ENCODE results near the gene TBCD. TPM values are rescaled to one million over a fixed set of nuclear protein-coding genes. Genes with fewer than 3 reads are reported as not detected.
"Not testable (repeated sequence)": the region's sequence is repeated elsewhere in the genome, so short reads cannot be mapped to it uniquely, and the experiment has no call there.

Gene TBCD
- total RNA-seq, 2 donors from 2014 or later: 112 to 144 TPM

GRCh38 chr17:82944990-82945389 is 193.1 kb downstream of the TBCD start:
- Mint-ChIP-seq H3K27ac (no peak overlapping the region), H3K4me1 (no peaks in the 10 kb centered on the region), H3K36me3 (ENCODE audit: low read depth) (peaks cover 19% of the 10 kb centered on the region), H3K27me3 (no peaks in the 10 kb centered on the region), H3K4me3 (no peak overlapping the region)
- H3K9me3 ChIP-seq (ENCODE audit: control insufficient read depth, low read length, poor library complexity, severe bottlenecking): peaks cover 11% of the 10 kb centered on the region
- no peak for ATAC-seq
- DNase-seq: no peak

GRCh38 chr17:82946081-82946480 is 194.2 kb downstream of the TBCD start:
- DNase-seq: no peak
- H3K4me1 Mint-ChIP-seq: no peaks in the 10 kb centered on the region
- no peak overlapping the region for H3K4me3 Mint-ChIP-seq
- peaks cover 19% of the 10 kb centered on the region for H3K36me3 Mint-ChIP-seq (ENCODE audit: low read depth)
- H3K9me3 ChIP-seq (ENCODE audit: control insufficient read depth, low read length, poor library complexity, severe bottlenecking): peaks cover 11% of the 10 kb centered on the region
- H3K27me3 Mint-ChIP-seq: no peaks in the 10 kb centered on the region
- no peak for ATAC-seq
- H3K27ac Mint-ChIP-seq: no peak overlapping the region

GRCh38 chr17:82947051-82947991 is 195.5 kb downstream of the TBCD start:
- Mint-ChIP-seq H3K4me1 (no peaks in the 10 kb centered on the region), H3K36me3 (ENCODE audit: low read depth) (peaks cover 19% of the 10 kb centered on the region), H3K4me3 (no peak overlapping the region), H3K27ac (no peak overlapping the region), H3K27me3 (no peaks in the 10 kb centered on the region)
- no peak for ATAC-seq
- no peak for DNase-seq
- peaks cover 11% of the 10 kb centered on the region for H3K9me3 ChIP-seq (ENCODE audit: control insufficient read depth, low read length, poor library complexity, severe bottlenecking)

GRCh38 chr17:82948081-82948511 is 196.2 kb downstream of the TBCD start:
- Mint-ChIP-seq H3K27ac (no peak overlapping the region), H3K36me3 (ENCODE audit: low read depth) (peaks cover 12% of the 10 kb centered on the region), H3K4me3 (no peak overlapping the region), H3K27me3 (no peaks in the 10 kb centered on the region), H3K4me1 (no peaks in the 10 kb centered on the region)
- DNase-seq (no peak), ATAC-seq (no peak)
- peaks cover 11% of the 10 kb centered on the region for H3K9me3 ChIP-seq (ENCODE audit: control insufficient read depth, low read length, poor library complexity, severe bottlenecking)

- no peak for DNase-seq
- no peak for ATAC-seq
- Mint-ChIP-seq H3K36me3 (ENCODE audit: low read depth) (peaks cover 10% of the 10 kb centered on the region), H3K4me3 (no peak overlapping the region), H3K4me1 (no peaks in the 10 kb centered on the region), H3K27ac (no peak overlapping the region), H3K27me3 (no peaks in the 10 kb centered on the region)
- peaks cover 8% of the 10 kb centered on the region for H3K9me3 ChIP-seq (ENCODE audit: control insufficient read depth, low read length, poor library complexity, severe bottlenecking)
Observed at GRCh38 chr17:82948957-82949356, 197.1 kb downstream of the TBCD start.

GRCh38 chr17:82949361-82949760 is 197.5 kb downstream of the TBCD start:
- H3K4me3 Mint-ChIP-seq: no peak overlapping the region
- H3K36me3 Mint-ChIP-seq (ENCODE audit: low read depth): peaks cover 10% of the 10 kb centered on the region
- H3K4me1 Mint-ChIP-seq: no peaks in the 10 kb centered on the region
- H3K27ac Mint-ChIP-seq: no peak overlapping the region
- peaks cover 6% of the 10 kb centered on the region for H3K9me3 ChIP-seq (ENCODE audit: control insufficient read depth, low read length, poor library complexity, severe bottlenecking)
- DNase-seq (no peak), ATAC-seq (no peak)
- H3K27me3 Mint-ChIP-seq: no peaks in the 10 kb centered on the region

GRCh38 chr17:82949984-82950383 is 198.1 kb downstream of the TBCD start:
- Mint-ChIP-seq H3K27me3 (no peaks in the 10 kb centered on the region), H3K36me3 (ENCODE audit: low read depth) (peaks cover 8% of the 10 kb centered on the region), H3K27ac (no peak overlapping the region), H3K4me3 (no peak overlapping the region), H3K4me1 (no peaks in the 10 kb centered on the region)
- peaks cover 4% of the 10 kb centered on the region for H3K9me3 ChIP-seq (ENCODE audit: control insufficient read depth, low read length, poor library complexity, severe bottlenecking)
- no peak for DNase-seq
- no peak for ATAC-seq

- Mint-ChIP-seq H3K4me1 (no peaks in the 10 kb centered on the region), H3K4me3 (no peak overlapping the region), H3K27ac (no peak overlapping the region), H3K36me3 (ENCODE audit: low read depth) (peaks cover 5% of the 10 kb centered on the region), H3K27me3 (no peaks in the 10 kb centered on the region)
- ATAC-seq: no peak
- DNase-seq: no peak
- peaks cover 2% of the 10 kb centered on the region for H3K9me3 ChIP-seq (ENCODE audit: control insufficient read depth, low read length, poor library complexity, severe bottlenecking)
Observed at GRCh38 chr17:82950525-82951102, 198.7 kb downstream of the TBCD start.

- DNase-seq: no peak
- H3K9me3 ChIP-seq (ENCODE audit: control insufficient read depth, low read length, poor library complexity, severe bottlenecking): no peaks in the 10 kb centered on the region
- no peak overlapping the region for H3K4me3 Mint-ChIP-seq
- no peaks in the 10 kb centered on the region for H3K27me3 Mint-ChIP-seq
- no peak overlapping the region for H3K27ac Mint-ChIP-seq
- H3K4me1 Mint-ChIP-seq: no peaks in the 10 kb centered on the region
- no peak for ATAC-seq
- H3K36me3 Mint-ChIP-seq (ENCODE audit: low read depth): peaks cover 2% of the 10 kb centered on the region
Observed at GRCh38 chr17:82952019-82952418, 200.2 kb downstream of the TBCD start.

- not testable (repeated sequence) for H3K36me3 Mint-ChIP-seq (ENCODE audit: low read depth); ATAC-seq; H3K9me3 ChIP-seq (ENCODE audit: control insufficient read depth, low read length, poor library complexity, severe bottlenecking); H3K4me1 Mint-ChIP-seq; H3K27ac Mint-ChIP-seq; DNase-seq; H3K27me3 Mint-ChIP-seq; H3K4me3 Mint-ChIP-seq
Observed at GRCh38 chr17:82955106-82955505, 203.2 kb downstream of the TBCD start.

- not testable (repeated sequence) for H3K4me1 Mint-ChIP-seq; ATAC-seq; H3K27me3 Mint-ChIP-seq; H3K4me3 Mint-ChIP-seq; H3K36me3 Mint-ChIP-seq (ENCODE audit: low read depth); H3K9me3 ChIP-seq (ENCODE audit: control insufficient read depth, low read length, poor library complexity, severe bottlenecking); H3K27ac Mint-ChIP-seq; DNase-seq
Observed at GRCh38 chr17:82955627-82956026, 203.8 kb downstream of the TBCD start.

- H3K9me3 ChIP-seq (ENCODE audit: control insufficient read depth, low read length, poor library complexity, severe bottlenecking): no peaks in the 10 kb centered on the region
- H3K4me3 Mint-ChIP-seq: no peak overlapping the region
- no peak for ATAC-seq
- no peak overlapping the region for H3K27ac Mint-ChIP-seq
- H3K4me1 Mint-ChIP-seq: no peaks in the 10 kb centered on the region
- no peaks in the 10 kb centered on the region for H3K27me3 Mint-ChIP-seq
- H3K36me3 Mint-ChIP-seq (ENCODE audit: low read depth): no peaks in the 10 kb centered on the region
- DNase-seq: no peak
Observed at GRCh38 chr17:82956146-82956725, 204.4 kb downstream of the TBCD start.

GRCh38 chr17:82956726-82957468 is 205.0 kb downstream of the TBCD start:
- ATAC-seq (no peak), DNase-seq (no peak)
- no peak overlapping the region for H3K27ac Mint-ChIP-seq

More at GRCh38 chr17:82956726-82957468, 205.0 kb downstream of the TBCD start:
- Mint-ChIP-seq H3K4me1 (no peaks in the 10 kb centered on the region), H3K27me3 (no peaks in the 10 kb centered on the region), H3K36me3 (ENCODE audit: low read depth) (no peaks in the 10 kb centered on the region), H3K4me3 (no peak overlapping the region)
- no peaks in the 10 kb centered on the region for H3K9me3 ChIP-seq (ENCODE audit: control insufficient read depth, low read length, poor library complexity, severe bottlenecking)

Measured in T-helper 17 cell (primary cell).